GM19455 (cell line): ENCODE data around the gene MED13L.

ENCODE experiments used
- ATAC-seq: cut with Tn5 transposase; IDR thresholded peaks from one replicate; pipeline ENCODE4 v1.9.1; 2021; ENCODE audit not compliant: unreplicated experiment

The MED13L gene

GRCh38 chr12:116157845-116158267 lies 119.6 kb downstream of the MED13L start:
- ATAC-seq = no peak

GRCh38 chr12:116156614-116157013 lies 120.9 kb downstream of the MED13L start:
- no peak for ATAC-seq

DNA sequence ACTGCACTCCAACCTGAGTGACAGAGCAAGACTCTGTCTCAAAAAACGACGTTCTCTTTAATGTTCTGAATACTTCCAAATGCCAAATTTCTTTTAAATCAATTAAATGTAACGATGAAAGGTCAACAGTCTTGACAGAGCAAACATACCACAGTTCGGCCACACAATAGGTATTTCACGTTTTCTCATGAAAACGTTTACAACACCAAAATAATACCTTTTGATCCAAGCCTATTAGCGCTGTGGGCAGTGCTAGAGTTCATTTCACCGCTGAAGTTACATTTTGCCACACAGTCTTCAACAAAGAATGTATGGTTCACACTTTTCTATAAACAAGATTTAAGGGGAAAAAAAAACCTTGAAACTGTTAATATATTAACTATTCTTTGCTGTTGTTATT lies 122.1 kb downstream of the MED13L start:
- no peak for ATAC-seq

DNA sequence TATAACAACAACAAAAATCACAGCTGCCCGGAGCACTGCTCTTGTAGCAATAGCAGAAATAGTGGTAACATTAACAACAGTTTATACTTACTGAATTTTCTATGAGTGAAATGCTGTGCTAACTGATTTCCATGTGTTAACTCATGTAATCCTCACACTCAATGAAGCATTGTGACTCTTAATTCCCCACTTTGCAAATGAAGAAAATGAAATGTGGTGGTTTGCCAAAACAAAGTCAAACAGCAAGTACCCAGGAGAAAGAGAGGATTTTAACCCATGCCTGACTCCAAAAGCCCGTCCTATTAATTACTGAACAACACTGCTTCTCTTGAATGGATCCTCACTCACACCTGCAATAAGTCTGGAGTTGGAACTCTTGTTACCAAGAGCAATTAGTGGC lies 123.5 kb downstream of the MED13L start:
- no peak for ATAC-seq

- ATAC-seq = no peak
These were observed 124.4 kb downstream of the MED13L start for GRCh38 chr12:116153113-116153512.

GRCh38 chr12:116152268-116152667 lies 125.2 kb downstream of the MED13L start:
- ATAC-seq = no peak

GRCh38 chr12:116150452-116150851 lies 127.0 kb downstream of the MED13L start:
- no peak for ATAC-seq

GRCh38 chr12:116150001-116150400 lies 127.5 kb downstream of the MED13L start:
- ATAC-seq = no peak

DNA sequence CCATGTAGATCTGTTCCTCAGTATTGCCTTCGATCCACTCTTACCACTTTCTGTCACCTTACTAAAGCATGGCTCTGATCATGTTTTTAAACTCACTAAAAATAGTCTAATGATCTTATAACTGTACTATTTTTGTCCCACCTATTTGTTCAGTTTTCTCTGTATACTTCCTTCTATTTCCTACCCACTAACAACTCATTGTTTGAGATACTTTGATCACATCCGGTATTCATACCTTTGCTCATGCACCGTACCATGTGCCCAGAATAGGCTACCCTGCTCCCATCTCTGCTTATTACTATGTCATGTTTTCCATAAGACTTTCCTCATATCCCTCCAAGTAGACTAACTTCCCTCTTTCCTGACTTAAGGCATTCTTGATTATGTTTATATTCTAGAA lies 128.6 kb downstream of the MED13L start:
- no peak for ATAC-seq

GRCh38 chr12:116146386-116146785 lies 131.1 kb downstream of the MED13L start:
- ATAC-seq = no peak

GRCh38 chr12:116145451-116145850 lies 132.0 kb downstream of the MED13L start:
- no peak for ATAC-seq

DNA sequence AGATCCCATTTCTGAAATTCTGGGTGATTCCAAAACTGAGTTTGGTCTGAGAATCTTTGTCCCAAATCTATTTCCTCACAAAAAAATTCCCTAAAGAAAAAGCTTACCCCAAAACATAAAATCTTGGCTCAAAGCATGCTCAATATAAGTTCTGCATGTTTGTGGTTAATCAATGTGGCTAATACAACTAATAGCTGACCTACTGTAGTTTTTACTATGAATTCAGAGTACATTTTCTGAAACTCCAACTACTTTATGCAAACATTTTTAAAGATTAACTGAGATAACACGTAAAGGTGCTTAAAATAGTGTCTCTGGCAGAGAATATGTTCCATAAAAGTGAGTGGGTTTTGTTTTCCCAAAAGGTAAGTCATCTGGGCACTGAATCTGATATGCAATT lies 133.1 kb downstream of the MED13L start:
- ATAC-seq = no peak

DNA sequence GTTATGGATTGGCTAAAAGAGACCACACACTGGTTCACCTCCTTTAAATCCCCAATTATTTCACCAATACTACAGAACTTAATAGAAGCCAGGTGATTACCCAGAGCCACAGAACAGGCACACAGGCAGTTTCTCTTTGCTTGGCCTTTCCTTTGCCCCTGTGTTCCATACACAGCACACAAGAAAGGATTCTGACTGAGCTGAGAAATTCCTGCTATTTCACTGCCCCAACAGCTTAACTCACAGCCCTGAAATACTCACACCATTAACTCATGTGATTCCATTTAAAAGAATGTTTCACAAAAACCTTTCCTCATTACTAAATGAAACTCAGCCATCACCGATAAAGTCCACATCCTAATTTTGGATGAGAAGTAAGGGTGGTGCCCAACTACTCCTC lies 133.6 kb downstream of the MED13L start:
- no peak for ATAC-seq

DNA sequence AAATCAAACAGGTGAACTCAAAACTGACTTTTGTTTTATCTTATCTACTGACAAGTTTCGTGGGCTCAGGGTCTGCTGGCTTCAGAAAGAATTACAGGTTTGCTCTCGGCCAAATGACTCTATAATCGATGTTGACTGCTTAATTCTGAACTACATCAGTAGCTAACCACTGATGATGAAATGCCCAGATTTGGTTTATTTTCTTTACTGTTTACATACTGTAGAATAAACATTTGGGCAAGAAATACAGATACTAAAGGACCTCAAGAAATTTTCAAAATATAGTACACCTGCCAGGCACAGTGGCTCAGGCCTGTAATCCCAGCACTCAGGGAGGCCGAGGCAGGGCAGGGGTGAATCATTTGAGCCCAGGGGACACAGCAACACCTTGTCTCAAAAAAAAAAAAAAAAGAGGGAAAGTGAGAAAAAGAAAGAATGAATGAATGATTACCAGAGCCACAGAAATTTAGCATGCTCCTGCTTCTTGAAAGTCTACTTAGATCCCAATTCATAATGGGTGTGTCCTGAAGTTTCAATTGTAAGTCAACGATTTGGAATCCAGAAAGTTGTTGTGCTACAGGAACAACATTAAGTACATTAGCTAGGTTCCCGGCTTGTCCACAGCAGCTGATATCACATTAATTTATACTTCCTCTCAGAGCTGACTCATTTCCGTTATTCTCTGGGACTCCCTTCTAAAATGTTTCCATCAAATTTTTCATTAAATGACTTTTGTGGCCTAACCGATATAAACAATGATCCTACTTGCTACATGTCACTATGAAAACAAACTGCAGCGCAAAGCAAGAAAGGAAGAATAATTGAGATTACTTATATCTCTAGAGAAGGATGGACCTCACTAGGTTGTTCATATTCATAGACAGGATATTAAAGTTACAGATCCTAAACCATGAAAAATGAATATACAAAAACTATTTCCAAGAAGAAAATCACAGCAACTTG lies 134.3 kb downstream of the MED13L start:
- ATAC-seq = no peak

DNA sequence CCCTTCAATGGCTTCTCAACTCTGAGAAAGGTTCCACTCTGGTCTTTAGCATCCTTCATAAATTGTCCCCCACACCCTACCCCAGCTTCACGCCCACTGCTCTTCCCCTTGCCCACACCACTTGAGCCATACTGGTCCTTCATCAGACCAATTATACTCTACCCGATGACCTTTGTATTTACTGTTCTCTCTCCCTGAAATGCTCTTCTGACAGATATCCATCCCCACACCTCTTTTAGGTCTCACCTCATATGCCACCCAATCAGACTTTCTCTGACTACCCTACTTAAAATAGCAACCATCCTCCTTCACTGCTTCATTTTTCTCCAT lies 135.7 kb downstream of the MED13L start:
- no peak for ATAC-seq

DNA sequence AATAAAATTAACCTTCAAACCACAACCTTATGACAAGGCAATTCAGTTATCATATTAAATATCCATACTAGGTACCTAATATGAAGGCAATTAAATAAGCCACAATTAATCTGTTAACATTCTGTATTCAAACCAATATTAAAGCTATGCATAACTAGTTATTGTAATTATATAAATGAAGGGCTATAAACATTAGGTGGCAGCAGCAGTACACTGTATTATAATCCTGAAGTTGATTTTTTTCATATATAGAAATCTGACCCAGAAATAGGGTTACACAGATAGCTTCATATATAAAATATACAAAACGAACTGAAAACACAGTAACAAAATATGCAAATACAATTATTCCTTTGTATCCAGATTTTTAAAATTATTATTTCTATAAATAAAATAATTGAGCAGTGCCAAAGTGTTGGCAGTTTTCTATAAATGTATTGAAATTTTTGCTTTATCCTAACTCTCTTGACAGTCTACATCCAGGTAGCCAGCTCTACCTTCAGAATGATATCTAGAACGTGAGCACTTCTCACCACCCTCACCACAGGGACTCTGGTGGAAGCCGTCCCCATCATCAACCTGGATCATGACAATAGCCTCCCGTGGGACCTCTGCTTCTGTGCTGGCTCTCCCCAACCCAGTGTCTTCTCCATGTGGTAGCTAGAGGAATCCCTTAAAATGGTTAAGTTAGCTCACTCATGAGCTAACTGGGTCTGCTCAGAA lies 136.2 kb downstream of the MED13L start:
- ATAC-seq = no peak

GRCh38 chr12:116140529-116140928 lies 137.0 kb downstream of the MED13L start:
- ATAC-seq = no peak

GRCh38 chr12:116138781-116139180 lies 138.7 kb downstream of the MED13L start:
- no peak for ATAC-seq

DNA sequence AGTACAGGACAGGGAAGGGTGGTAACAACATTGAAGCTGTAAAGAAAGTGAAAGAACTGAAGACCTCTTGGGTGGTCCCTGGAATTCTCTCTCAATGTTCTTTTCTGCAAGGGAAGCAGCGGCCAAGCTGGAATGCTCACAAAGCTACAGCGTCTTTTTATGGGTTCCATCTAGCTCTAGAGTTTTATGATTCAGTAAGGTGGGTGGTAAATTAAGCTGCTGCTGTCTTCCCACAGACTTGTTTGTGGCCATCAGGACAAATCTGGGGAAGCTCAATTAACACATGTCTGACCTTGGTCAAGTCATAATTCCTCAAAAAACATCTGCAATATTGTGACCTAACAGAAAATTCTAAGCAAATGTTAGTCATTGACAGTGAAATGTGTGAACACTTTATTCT lies 139.1 kb downstream of the MED13L start:
- no peak for ATAC-seq

DNA sequence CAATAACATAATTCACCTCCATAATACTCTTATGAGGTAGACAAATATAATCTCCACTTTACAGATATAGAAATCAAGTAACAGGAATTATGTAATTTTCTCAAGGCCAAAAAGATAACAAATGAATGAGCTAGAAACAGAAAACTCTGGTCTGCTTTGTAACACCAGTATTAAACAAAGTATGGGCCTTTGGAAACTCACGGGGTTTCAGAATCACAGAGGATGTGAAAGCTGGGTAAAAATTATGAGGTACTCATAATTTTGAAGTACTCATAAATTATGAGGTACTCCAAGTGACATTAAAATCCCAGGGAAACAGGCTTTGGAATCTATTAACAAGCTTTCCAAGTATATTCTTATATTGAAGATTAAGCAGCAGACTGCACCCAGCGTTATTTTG lies 140.2 kb downstream of the MED13L start:
- ATAC-seq = no peak

- ATAC-seq = no peak
These were observed 141.2 kb downstream of the MED13L start for GRCh38 chr12:116136340-116136739.

- ATAC-seq = no peak
These were observed 142.1 kb downstream of the MED13L start for GRCh38 chr12:116135209-116135930.
